NCI-H526 treated with DMSO at 0.1 percent for 48 hours (cell line): Measurements from ENCODE around the gene USP7.

Experiments
- DNase-seq: peaks from one replicate; lab custom pipeline; 2025; lab: John Stamatoyannopoulos, UW

The USP7 gene

GRCh38 chr16:8861563-8862308, 102.0 kb downstream of the USP7 start:
- no peak for DNase-seq

DNA sequence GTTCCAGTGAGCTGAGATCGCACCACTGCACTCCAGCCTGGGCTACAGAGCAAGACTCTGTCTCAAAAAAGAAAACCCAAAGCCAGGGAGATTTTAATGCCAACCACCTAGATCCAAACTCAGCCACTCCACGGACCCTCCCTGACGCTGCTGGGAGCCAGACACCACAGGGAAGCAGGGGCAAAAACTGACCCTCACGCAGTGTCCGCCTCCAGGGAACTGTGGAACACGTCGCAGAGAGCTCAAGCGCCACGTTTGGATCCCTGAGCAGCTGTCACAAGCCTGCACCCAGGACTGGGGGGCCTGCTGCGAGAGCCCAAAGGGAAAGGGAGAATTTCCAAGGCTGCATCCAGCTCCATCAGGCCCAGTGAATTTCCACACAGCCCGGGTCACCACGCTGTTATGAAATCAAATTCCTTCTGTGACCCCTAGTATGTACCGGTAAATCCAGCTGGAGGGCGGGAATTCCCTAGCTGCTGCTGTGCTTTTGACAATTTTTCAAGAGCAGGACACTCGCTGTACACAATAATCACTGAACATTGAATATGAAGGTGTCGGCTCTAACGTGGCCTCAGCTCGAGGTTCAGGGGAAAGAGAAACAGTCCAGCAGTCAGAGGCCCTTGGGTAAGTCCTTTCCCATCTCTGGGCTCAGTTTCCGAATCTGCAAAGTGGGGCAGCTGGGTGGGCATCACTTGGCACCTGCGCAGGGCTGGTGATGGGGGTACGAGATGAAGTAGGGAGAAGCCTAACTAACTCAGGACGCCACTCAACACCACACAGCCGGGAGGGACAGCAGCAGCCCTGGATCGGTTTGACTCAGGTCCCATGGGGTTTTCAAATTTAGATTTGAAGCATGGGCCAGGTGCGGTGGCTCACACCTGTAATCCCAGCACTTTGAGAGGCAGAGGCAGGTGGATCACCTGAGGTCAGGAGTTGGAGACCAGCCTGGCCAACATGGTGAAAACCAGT, 103.5 kb downstream of the USP7 start:
- DNase-seq = no peak

GRCh38 chr16:8858994-8859912, 104.5 kb downstream of the USP7 start:
- DNase-seq = no peak

GRCh38 chr16:8855972-8856371, 107.7 kb downstream of the USP7 start:
- DNase-seq = no peak

DNA sequence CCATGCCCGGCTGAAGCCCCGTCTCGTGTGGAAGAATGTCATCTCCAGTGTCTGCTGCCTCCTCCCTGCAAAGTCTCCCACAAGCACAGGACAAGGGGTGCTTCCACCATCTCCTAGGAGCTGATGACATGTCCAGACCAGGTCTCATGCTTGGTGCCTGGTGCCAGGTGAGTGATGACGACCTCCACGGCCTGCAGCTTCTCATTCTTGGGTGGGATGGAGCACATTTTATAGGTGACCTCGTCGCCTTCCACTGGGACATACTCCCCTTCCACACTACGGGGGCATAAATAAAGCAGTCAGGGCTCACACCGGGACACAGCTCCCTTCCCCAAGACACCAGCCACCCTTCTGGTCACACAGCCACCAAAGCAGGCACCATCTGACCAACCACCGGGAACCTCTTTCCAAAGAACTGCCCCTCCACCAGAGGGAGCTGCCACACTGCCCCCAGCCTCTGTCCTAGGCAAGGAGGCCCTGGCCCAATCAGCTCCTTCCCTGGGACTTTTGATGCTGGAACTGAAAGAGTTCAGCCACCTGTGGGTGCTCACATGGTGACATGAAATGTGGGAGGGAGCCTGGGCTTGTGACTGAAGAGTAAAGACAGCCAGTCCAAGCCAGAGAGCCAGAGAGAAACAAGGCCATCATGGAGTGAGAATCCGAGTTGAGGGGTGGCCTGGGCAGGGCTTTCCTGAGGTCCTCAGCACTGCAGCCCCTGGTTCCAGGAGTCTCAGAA, 108.5 kb downstream of the USP7 start:
- no peak for DNase-seq

- DNase-seq = no peak
These were observed 109.3 kb downstream of the USP7 start for GRCh38 chr16:8854298-8854948.

GRCh38 chr16:8853611-8854010, 110.1 kb downstream of the USP7 start:
- no peak for DNase-seq

DNA sequence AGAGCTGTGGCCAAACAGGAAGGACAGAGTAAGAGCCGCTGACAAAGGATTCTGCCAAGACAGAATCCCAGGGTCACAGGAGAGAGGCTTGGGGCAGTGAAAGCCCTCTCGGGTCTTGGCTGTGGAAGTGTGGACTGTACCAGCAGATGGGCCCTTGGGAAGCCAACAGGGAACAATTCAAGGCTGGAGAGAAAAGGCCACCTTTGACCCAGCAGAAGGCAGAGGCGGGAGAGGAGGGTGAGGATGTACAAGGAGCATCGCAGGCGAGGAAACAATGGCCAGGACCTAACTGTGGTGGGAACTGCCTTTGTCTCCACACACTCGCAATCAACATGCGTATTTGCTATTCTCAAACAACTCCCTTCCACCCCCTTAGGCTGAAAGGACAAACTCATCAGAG, 110.6 kb downstream of the USP7 start:
- DNase-seq = no peak

DNA sequence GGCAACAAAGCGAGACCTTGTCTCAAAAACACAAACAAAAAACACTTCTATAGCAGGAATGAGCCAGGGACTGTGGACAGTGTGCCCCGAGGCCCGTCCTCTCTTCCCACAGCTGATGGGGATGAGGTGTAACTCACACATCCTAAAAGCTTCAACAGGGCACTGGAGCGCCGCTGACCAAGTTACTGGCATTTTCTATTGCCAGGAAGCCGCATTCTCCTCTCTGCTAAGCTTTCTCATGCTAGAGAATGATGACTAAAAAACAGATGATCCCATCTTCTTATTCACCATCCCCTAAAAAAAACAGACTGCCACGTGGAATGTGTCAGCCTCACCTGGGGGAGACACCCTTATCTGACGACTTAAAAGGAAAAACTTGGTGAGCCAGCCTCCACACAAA, 111.2 kb downstream of the USP7 start:
- no peak for DNase-seq

DNA sequence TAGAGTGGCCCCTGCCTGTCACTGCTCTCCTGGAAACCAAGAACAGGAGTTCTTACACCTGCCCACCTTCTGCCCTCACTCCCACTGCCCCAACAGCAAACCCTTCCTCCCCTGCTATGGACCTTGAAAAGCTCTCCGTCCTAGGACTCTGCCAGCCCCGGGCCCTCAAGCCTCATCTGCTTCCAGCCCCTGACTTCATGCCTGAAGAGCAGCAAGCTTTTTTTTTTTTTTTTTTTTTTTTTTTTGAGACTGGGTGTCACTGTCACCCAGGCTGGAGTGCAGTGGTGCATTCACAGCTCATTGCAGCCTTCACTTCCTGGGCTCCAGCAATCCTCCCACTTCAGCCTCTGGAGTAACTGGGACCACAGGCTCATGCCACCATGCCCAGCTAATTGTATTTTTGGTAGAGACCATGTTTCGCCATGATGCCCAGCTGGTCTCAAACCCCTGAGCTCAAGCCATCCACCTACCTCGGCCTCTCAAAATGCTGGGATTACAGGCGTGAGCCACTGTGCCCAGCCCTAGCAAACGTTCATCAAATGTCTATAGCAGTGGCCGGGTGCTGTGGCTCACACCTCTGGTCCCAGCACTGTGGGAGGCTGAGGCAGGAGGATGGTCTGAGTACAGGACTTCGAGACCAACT, 111.8 kb downstream of the USP7 start:
- DNase-seq = no peak

- no peak for DNase-seq
These were observed 113.3 kb downstream of the USP7 start for GRCh38 chr16:8850279-8850885.

- no peak for DNase-seq
These were observed 114.2 kb downstream of the USP7 start for GRCh38 chr16:8849411-8850011.

DNA sequence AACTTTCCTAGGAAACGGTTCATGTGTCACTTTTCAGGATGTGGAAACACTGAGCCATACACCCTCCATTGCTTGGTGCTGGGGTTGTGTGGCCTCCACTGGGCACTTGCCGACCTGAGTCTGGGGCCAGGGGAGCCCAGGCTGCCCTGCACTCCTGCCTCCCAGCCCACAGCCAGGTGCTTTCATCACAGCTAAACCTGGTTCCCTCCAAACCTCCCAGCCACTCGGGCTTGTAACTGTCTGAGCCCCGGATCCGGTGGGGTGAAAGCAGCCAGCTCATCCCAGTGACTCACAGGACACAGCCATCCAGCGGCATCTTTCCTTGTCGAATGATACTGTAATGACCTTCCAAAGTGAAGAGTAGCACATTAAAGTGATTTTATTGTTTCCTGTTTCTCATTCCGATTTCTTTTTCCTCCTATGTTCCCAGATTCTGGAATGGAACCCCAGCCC, 114.7 kb downstream of the USP7 start:
- no peak for DNase-seq

- no peak for DNase-seq
These were observed 115.3 kb downstream of the USP7 start for GRCh38 chr16:8848231-8848938.

DNA sequence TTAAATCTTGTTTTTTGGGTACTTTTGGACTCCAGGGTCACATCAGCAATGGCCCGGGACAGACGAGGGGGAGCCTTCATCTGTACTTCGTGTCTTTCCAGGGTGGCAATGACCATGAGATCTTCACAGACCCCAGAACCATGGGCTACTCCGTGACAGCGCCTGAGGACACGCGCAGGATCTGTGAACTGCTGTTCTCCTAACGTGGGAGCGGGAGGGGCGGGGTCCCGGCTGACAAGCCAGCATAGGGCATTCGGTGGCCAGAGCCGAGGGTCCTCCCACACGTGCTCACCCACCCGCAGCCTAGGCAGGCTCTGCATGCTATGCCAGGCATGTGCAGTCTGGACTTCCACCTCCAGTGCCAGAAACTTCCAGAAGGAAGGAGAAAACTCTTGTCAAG, 116.1 kb downstream of the USP7 start:
- no peak for DNase-seq

DNA sequence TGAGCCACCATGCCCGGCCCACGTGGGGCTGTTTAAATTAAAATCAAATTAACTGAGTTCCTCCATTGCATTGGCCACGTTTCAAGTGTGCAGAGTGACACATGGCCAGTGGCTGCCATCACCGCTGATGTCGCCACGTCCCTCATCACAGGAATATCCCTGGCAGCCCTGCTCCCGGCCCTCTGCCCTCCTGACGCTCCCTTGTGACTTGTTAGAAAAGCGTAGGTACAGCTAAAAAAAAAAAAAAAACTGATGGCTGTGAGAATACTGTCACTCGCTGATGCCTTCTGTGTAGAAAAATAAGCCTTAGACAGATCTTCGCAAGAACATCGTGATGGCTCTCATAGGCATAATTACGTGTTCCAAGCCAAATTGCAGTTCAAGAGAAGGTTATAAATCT, 116.6 kb downstream of the USP7 start:
- DNase-seq = no peak

- DNase-seq = no peak
These were observed 117.2 kb downstream of the USP7 start for GRCh38 chr16:8846401-8846932.

DNA sequence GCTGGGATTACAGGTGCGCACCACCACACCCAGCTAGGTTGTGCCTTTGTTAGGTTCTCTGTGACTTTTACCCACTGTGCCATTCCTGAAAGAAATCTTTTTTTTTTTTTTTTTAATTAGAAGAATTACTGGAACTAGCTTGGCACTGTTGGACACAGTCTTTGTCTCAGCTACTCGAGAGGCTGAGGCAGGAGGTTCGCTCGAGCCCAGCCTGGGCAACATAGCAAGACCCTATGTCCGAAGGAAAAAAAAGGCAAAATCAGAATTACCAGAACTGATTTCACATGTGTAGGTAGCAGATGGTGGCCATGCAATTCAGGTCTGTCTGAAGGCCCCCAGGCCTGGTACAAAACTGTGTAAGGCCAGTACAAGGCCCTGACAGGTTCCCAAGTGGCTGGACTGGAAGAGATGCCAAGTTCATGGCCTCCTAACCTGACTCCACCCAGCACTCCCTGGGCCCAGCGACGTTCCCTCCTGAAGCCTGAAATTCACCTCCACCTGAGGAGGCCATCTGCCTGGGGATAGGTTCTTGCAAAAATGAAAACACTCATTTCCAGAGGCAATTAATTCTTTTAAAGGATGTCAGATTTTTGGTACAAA, 117.9 kb downstream of the USP7 start:
- no peak for DNase-seq
